ENCODE data around the gene SMIM9.
A peak's percentile ranks its signal among the peaks of the same experiment; 100 is the strongest.
"Not testable (repeated sequence)": the region's sequence is repeated elsewhere in the genome, so short reads cannot be mapped to it uniquely, and the experiment has no call there.

SMIM9 gene

DNA sequence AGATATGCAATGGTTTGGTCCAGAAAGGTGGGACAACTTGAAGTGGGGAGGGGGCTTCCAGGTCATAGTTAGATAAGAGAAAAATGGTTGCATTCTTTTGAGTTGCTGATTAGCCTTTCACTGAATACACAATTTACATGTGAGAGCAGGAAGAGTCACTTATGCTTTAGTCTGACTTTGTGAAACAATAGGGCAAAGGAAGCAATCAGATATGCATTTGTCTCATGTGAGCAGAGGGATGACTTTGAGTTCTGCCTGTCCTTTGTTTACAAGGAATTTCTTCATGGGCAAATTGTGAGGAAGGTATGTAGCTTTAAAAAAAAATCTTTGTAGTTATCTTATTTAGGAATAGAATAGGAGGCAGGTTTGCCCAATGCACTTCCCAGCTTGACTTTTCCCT lies 12.9 kb downstream of the SMIM9 start:
- H2BK120ac ChIP-seq (ENCODE audit: low read depth, low read length) = no peak overlapping the region
- peaks cover 0 to 19% (median 0%) of the 10 kb centered on the region in 3 experiments for H3K27me3 ChIP-seq (ENCODE audit: control insufficient read depth in 3 of 3, insufficient read depth in 3 of 3, low read depth in 1 of 3, low read length in 3 of 3)
- H3K14ac ChIP-seq (ENCODE audit: low read length) = no peak overlapping the region
- DNase-seq (ENCODE audit: low spot score) = no peak
- H3K4ac ChIP-seq (ENCODE audit: low read length) = no peak overlapping the region
- no peak overlapping the region for H2BK12ac ChIP-seq (ENCODE audit: low read length)
- no peak overlapping the region for H2AFZ ChIP-seq (ENCODE audit: low read length)
- H3K79me1 ChIP-seq (ENCODE audit: low read depth, low read length) = no peaks in the 10 kb centered on the region
- H3K9ac ChIP-seq (ENCODE audit: low read depth, low read length, poor library complexity) = no peak overlapping the region
- H3K23ac ChIP-seq (ENCODE audit: low read depth, low read length, poor library complexity) = no peak overlapping the region
- no peak overlapping the region for H4K8ac ChIP-seq (ENCODE audit: low read depth, low read length)
- peaks cover 0 to 3% of the 10 kb centered on the region in 2 donors for H3K4me1 ChIP-seq (ENCODE audit: control insufficient read depth in 2 of 2, insufficient read depth in 1 of 2, low read depth in 1 of 2, low read length in 2 of 2)
- H3K36me3 ChIP-seq (replicated peaks in 1 of 2; ENCODE audit: control insufficient read depth in 2 of 2, insufficient read depth in 2 of 2, low read length in 2 of 2) = no peaks in the 10 kb centered on the region
- H2BK5ac ChIP-seq (ENCODE audit: low read length) = no peak overlapping the region
- no peak overlapping the region for H2BK15ac ChIP-seq (ENCODE audit: low read length)
- H3K4me2 ChIP-seq (ENCODE audit: insufficient read depth, low read length, poor library complexity, severe bottlenecking) = no peak overlapping the region
- H3K27ac ChIP-seq (replicated peaks; ENCODE audit: low read length) = no peak overlapping the region
- no peak overlapping the region for H2AK5ac ChIP-seq (ENCODE audit: low read depth, low read length)
- no peak overlapping the region for H4K91ac ChIP-seq (ENCODE audit: low read depth, low read length, poor library complexity)
- no peak overlapping the region for H3K4me3 ChIP-seq (ENCODE audit: low read length in 2 of 2)
- H3K18ac ChIP-seq (ENCODE audit: low read length) = no peak overlapping the region
- no peaks in the 10 kb centered on the region for H3K9me3 ChIP-seq (replicated peaks in 1 of 2; ENCODE audit: control insufficient read depth in 2 of 2, insufficient read depth in 1 of 2, low read depth in 1 of 2, low read length in 2 of 2)

DNA sequence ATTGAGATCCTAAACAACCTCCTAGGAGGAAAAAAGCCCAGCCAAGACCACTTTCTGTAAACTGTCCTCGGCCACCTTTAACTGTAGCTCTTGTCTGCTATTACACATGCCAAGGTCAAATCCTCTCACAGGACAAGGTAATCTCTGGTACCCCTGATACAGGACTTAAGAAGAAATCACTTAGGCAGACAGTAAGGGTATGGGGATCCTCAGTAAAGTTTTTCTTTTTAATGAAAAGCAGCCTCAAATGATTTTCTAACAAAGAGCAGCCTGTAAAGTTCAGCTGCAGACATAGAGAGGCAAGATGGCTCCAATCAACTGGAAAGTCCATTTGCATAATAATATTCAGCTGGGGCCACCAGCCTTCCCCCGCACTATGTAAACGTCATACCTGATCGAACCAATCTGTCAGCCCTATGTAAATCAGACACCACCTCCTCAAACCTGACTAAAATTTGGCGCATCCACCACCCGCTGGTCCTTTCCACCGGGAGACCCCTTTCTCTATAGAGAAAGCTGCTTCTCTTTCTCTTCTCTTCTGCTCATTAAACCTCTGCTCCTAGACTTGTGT lies 14.6 kb downstream of the SMIM9 start:
- Histone ChIP-seq H4K8ac (ENCODE audit: low read depth, low read length) (no peak overlapping the region), H3K27ac (replicated peaks; ENCODE audit: low read length) (no peak overlapping the region), H3K18ac (ENCODE audit: low read length) (no peak overlapping the region), H3K14ac (ENCODE audit: low read length) (no peak overlapping the region), H2BK15ac (ENCODE audit: low read length) (no peak overlapping the region), H2BK5ac (ENCODE audit: low read length) (no peak overlapping the region), H2BK12ac (ENCODE audit: low read length) (no peak overlapping the region), H4K91ac (ENCODE audit: low read depth, low read length, poor library complexity) (no peak overlapping the region), H3K4me2 (ENCODE audit: insufficient read depth, low read length, poor library complexity, severe bottlenecking) (no peak overlapping the region), H3K27me3 (ENCODE audit: control insufficient read depth in 3 of 3, insufficient read depth in 3 of 3, low read depth in 1 of 3, low read length in 3 of 3) (peaks cover 0 to 24% (median 0%) of the 10 kb centered on the region in 3 experiments), H2AFZ (ENCODE audit: low read length) (peak overlapping the region; percentile 28), H3K9ac (ENCODE audit: low read depth, low read length, poor library complexity) (no peak overlapping the region), H3K9me3 (replicated peaks in 1 of 2; ENCODE audit: control insufficient read depth in 2 of 2, insufficient read depth in 1 of 2, low read depth in 1 of 2, low read length in 2 of 2) (no peaks in the 10 kb centered on the region), H3K4ac (ENCODE audit: low read length) (no peak overlapping the region), H3K4me1 (ENCODE audit: control insufficient read depth in 2 of 2, insufficient read depth in 1 of 2, low read depth in 1 of 2, low read length in 2 of 2) (peaks cover 0 to 3% of the 10 kb centered on the region in 2 donors), H2AK5ac (ENCODE audit: low read depth, low read length) (no peak overlapping the region), H3K36me3 (replicated peaks in 1 of 2; ENCODE audit: control insufficient read depth in 2 of 2, insufficient read depth in 2 of 2, low read length in 2 of 2) (no peaks in the 10 kb centered on the region), H3K23ac (ENCODE audit: low read depth, low read length, poor library complexity) (no peak overlapping the region), H2BK120ac (ENCODE audit: low read depth, low read length) (no peak overlapping the region), H3K4me3 (ENCODE audit: low read length in 2 of 2) (no peak overlapping the region), H3K79me1 (ENCODE audit: low read depth, low read length) (no peaks in the 10 kb centered on the region)
- no peak for DNase-seq (ENCODE audit: low spot score)
- no CpG with 5 or more reads among the region's 7 CpGs for WGBS, 2 donors (ENCODE audit: extremely low coverage in 2 of 2, insufficient read length in 2 of 2, insufficient replicate concordance in 1 of 2)

DNA sequence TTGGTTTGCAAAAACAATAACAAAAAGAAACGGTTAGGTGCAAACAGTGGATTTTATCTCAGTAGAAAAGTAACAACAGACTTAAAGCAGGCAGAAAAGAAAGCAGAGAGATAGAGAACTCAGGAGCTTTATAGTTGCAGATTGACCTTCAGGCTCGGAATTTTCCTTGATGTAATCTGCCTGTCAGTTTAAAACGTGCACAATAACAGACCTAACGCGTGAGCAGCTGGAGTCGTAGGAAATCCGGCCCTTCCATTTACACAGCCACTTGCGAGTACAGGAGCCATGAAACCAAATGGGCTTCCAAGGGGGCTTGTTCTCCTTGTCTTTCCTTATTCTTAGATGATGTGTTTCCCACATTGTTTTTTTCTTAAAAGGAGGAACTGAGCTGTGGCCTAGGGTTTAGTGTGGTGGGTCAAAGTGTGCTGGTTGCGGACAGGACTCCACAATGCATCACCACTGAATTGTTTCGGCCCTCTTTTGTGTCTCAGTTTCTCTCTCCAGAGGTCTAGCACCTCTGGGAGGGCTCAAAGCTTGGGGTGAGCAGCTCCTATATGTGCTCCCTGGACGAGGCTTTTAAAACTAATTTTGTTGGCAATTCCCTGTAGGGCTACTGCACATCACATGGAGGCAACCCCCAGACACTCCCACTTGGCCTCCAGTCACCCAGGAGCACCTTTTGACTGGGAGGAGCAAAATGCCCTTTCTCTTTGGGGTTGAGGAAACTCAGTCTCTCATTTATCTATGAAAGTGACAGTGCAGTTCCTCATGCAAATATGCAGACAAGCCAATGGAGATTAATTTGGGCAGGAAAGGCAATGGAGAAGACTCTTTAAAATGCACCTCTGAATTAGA lies 15.3 kb downstream of the SMIM9 start:
- WGBS, 2 donors (ENCODE audit: extremely low coverage in 2 of 2, insufficient read length in 2 of 2, insufficient replicate concordance in 1 of 2) = no CpG with 5 or more reads among the region's 11 CpGs
- Histone ChIP-seq H3K23ac (ENCODE audit: low read depth, low read length, poor library complexity) (no peak overlapping the region), H3K4me2 (ENCODE audit: insufficient read depth, low read length, poor library complexity, severe bottlenecking) (no peak overlapping the region), H3K27ac (replicated peaks; ENCODE audit: low read length) (no peak overlapping the region), H4K91ac (ENCODE audit: low read depth, low read length, poor library complexity) (no peak overlapping the region), H3K4ac (ENCODE audit: low read length) (no peak overlapping the region), H2AK5ac (ENCODE audit: low read depth, low read length) (no peak overlapping the region), H2AFZ (ENCODE audit: low read length) (peak overlapping the region; percentile 28), H2BK12ac (ENCODE audit: low read length) (no peak overlapping the region), H3K18ac (ENCODE audit: low read length) (no peak overlapping the region), H3K4me1 (ENCODE audit: control insufficient read depth in 2 of 2, insufficient read depth in 1 of 2, low read depth in 1 of 2, low read length in 2 of 2) (peaks cover 0 to 3% of the 10 kb centered on the region in 2 donors), H3K9me3 (replicated peaks in 1 of 2; ENCODE audit: control insufficient read depth in 2 of 2, insufficient read depth in 1 of 2, low read depth in 1 of 2, low read length in 2 of 2) (no peaks in the 10 kb centered on the region), H3K4me3 (ENCODE audit: low read length in 2 of 2) (no peak overlapping the region), H3K79me1 (ENCODE audit: low read depth, low read length) (no peaks in the 10 kb centered on the region), H2BK15ac (ENCODE audit: low read length) (no peak overlapping the region), H3K27me3 (ENCODE audit: control insufficient read depth in 3 of 3, insufficient read depth in 3 of 3, low read depth in 1 of 3, low read length in 3 of 3) (peaks cover 0 to 30% (median 0%) of the 10 kb centered on the region in 3 experiments), H3K9ac (ENCODE audit: low read depth, low read length, poor library complexity) (no peak overlapping the region), H2BK5ac (ENCODE audit: low read length) (no peak overlapping the region), H2BK120ac (ENCODE audit: low read depth, low read length) (no peak overlapping the region), H4K8ac (ENCODE audit: low read depth, low read length) (no peak overlapping the region), H3K36me3 (replicated peaks in 1 of 2; ENCODE audit: control insufficient read depth in 2 of 2, insufficient read depth in 2 of 2, low read length in 2 of 2) (no peaks in the 10 kb centered on the region), H3K14ac (ENCODE audit: low read length) (no peak overlapping the region)
- no peak for DNase-seq (ENCODE audit: low spot score)

DNA sequence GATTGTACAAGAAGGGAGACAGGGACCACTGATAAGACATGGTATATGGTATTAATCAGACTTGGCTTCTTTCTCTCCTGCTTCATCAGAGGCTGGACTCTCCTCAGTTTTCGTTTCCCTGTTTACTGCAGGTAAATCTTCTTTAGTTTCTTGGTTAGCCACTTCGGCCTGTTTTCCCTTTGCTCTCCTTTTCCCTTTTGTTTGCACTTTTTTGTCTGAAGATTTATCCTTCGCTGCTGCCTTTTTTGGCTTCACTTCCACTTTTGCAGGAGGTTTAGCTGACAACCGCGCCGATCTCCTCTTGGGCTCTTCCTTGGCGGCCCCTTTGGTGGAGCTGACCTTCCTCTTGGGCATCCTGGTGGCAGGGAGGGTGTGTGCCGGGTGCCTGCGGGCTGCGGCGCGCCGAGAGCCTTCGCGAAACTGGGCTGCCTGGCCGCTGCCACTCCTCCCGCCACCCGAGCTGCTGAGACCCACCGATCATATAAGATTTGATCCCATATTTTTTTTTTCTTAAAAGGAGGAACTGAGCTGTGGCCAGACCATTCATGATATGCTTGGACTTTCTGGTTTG lies 17.3 kb downstream of the SMIM9 start:
- H3K27ac ChIP-seq (replicated peaks; ENCODE audit: low read length); H3K9ac ChIP-seq (ENCODE audit: low read depth, low read length, poor library complexity); H3K4me3 ChIP-seq (ENCODE audit: low read length in 2 of 2); H3K14ac ChIP-seq (ENCODE audit: low read length); H2AK5ac ChIP-seq (ENCODE audit: low read depth, low read length); H2BK120ac ChIP-seq (ENCODE audit: low read depth, low read length); H2BK12ac ChIP-seq (ENCODE audit: low read length); H3K4me2 ChIP-seq (ENCODE audit: insufficient read depth, low read length, poor library complexity, severe bottlenecking); H3K23ac ChIP-seq (ENCODE audit: low read depth, low read length, poor library complexity); H4K91ac ChIP-seq (ENCODE audit: low read depth, low read length, poor library complexity); H2AFZ ChIP-seq (ENCODE audit: low read length); H2BK15ac ChIP-seq (ENCODE audit: low read length); H2BK5ac ChIP-seq (ENCODE audit: low read length); H3K9me3 ChIP-seq (replicated peaks in 1 of 2; ENCODE audit: control insufficient read depth in 2 of 2, insufficient read depth in 1 of 2, low read depth in 1 of 2, low read length in 2 of 2); H3K18ac ChIP-seq (ENCODE audit: low read length); H3K36me3 ChIP-seq (replicated peaks in 1 of 2; ENCODE audit: control insufficient read depth in 2 of 2, insufficient read depth in 2 of 2, low read length in 2 of 2); DNase-seq (ENCODE audit: low spot score); H3K4ac ChIP-seq (ENCODE audit: low read length); H3K79me1 ChIP-seq (ENCODE audit: low read depth, low read length); H4K8ac ChIP-seq (ENCODE audit: low read depth, low read length); H3K4me1 ChIP-seq (ENCODE audit: control insufficient read depth in 2 of 2, insufficient read depth in 1 of 2, low read depth in 1 of 2, low read length in 2 of 2): not testable (repeated sequence)
- WGBS, 2 donors (ENCODE audit: extremely low coverage in 2 of 2, insufficient read length in 2 of 2, insufficient replicate concordance in 1 of 2) = no CpG with 5 or more reads among the region's 19 CpGs
- peaks cover 0 to 42% (median 0%) of the 10 kb centered on the region in 3 experiments for H3K27me3 ChIP-seq (ENCODE audit: control insufficient read depth in 3 of 3, insufficient read depth in 3 of 3, low read depth in 1 of 3, low read length in 3 of 3)

Measured in neuronal stem cell (in vitro differentiated cells).